HG03432 (cell line): ENCODE data around the gene GABRG3.
"Not testable (repeated sequence)": the region's sequence is repeated elsewhere in the genome, so short reads cannot be mapped to it uniquely, and the experiment has no call there.

Experiments used
- ATAC-seq: cut with Tn5 transposase; IDR thresholded peaks from one replicate; pipeline ENCODE4 v1.9.1; 2021; ENCODE audit warnings: mild to moderate bottlenecking, moderate library complexity; ENCODE audit not compliant: unreplicated experiment

The GABRG3 gene

GRCh38 chr15:27170851-27171250 is 199.9 kb downstream of the GABRG3 start:
- ATAC-seq = no peak

- ATAC-seq = no peak
Measured at GRCh38 chr15:27172821-27173220, 201.8 kb downstream of the GABRG3 start.

- no peak for ATAC-seq
Measured at GRCh38 chr15:27175472-27176153, 204.6 kb downstream of the GABRG3 start.

GRCh38 chr15:27176785-27177406 is 205.9 kb downstream of the GABRG3 start:
- ATAC-seq = no peak

GRCh38 chr15:27179789-27180188 is 208.8 kb downstream of the GABRG3 start:
- ATAC-seq = no peak

- no peak for ATAC-seq
Measured at GRCh38 chr15:27182561-27183110, 211.7 kb downstream of the GABRG3 start.

- ATAC-seq = no peak
Measured at GRCh38 chr15:27183201-27183600, 212.2 kb downstream of the GABRG3 start.

GRCh38 chr15:27191515-27191914 is 220.5 kb downstream of the GABRG3 start:
- not testable (repeated sequence) for ATAC-seq

- ATAC-seq = no peak
Measured at GRCh38 chr15:27196691-27197090, 225.7 kb downstream of the GABRG3 start.

- ATAC-seq = no peak
Measured at GRCh38 chr15:27201425-27201824, 230.4 kb downstream of the GABRG3 start.

GRCh38 chr15:27210176-27210575 is 239.2 kb downstream of the GABRG3 start:
- ATAC-seq = no peak

GRCh38 chr15:27214032-27214431 is 243.1 kb downstream of the GABRG3 start:
- ATAC-seq = no peak

- no peak for ATAC-seq
Measured at GRCh38 chr15:27214961-27215360, 244.0 kb downstream of the GABRG3 start.

GRCh38 chr15:27218426-27218825 is 247.4 kb downstream of the GABRG3 start:
- ATAC-seq = no peak

GRCh38 chr15:27219636-27220035 is 248.7 kb downstream of the GABRG3 start:
- no peak for ATAC-seq

GRCh38 chr15:27220199-27220598 is 249.2 kb downstream of the GABRG3 start:
- no peak for ATAC-seq

GRCh38 chr15:27222479-27222878 is 251.5 kb downstream of the GABRG3 start:
- no peak for ATAC-seq

GRCh38 chr15:27223179-27223578 is 252.2 kb downstream of the GABRG3 start:
- no peak for ATAC-seq

GRCh38 chr15:27231811-27232210 is 260.8 kb downstream of the GABRG3 start:
- no peak for ATAC-seq

GRCh38 chr15:27232876-27233275 is 261.9 kb downstream of the GABRG3 start:
- ATAC-seq = no peak

GRCh38 chr15:27234593-27234992 is 263.6 kb downstream of the GABRG3 start:
- ATAC-seq = no peak

- no peak for ATAC-seq
Measured at GRCh38 chr15:27235161-27235560, 264.2 kb downstream of the GABRG3 start.
